Heart left ventricle (tissue), 13 donors: ENCODE measurements around the gene ACOXL.

Source experiments
- CTCF ChIP-seq, 12 donors: fragments of 200-600 bp; sonication (generic) in 4 of 12; IDR thresholded peaks; one replicate each; pipeline versions ENCODE4 v1.5.0 to v1.8.0; 2018 to 2022; ENCODE audit warnings: antibody characterized with exemption in 12 of 12, mild to moderate bottlenecking in 5 of 12
- POLR2A ChIP-seq, 2 donors: fragments of 450-650 bp; IDR thresholded peaks; one replicate each; pipeline ENCODE4 v1.6.1; 2017; ENCODE audit warnings: antibody characterized with exemption in 2 of 2, mild to moderate bottlenecking in 2 of 2, moderate library complexity in 2 of 2
- donor health status: ischemic (EF 13 %, LVEDD 7.1; RV severe dilation, severe dysfunction).
- donor health status: DM: no; HTN: yes; CAD: no.
- donor health status: DM: no; HTN: no; CAD: no.
- donor health status: ischemic (EF 25% LVEDD 6.9; RV normal size, moderate dysfunction).
- donor health status: ischemic (EF 25% LVEDD 5.7; RV mildly dilated, moderate dysfunction).
- donor health status: ischemic (EF 35%, LVEDD 5.7; RV mildly dilated, moderate dysfunction).
- donor health status: nonischemic (EF 11% LVEDD 7.7; RV severe dilation, severe dysfunction).
- donor health status: DM: yes; HTN: yes; CAD: no.
- donor health status: PGD.
- donor health status: ischemic (EF 29% LVEDD 5.4; RV normal size, mild dysfunction).
- donor health status: nonischemic (EF 23%, LVEDD 6.1; RV moderate dilation, normal function).

- no peak for TF ChIP-seq CTCF (IDR thresholded peaks at IDR 0.05)
- no peak for TF ChIP-seq POLR2A (IDR thresholded peaks at IDR 0.05)
Measured at GRCh38 chr2:110998311-110998710, 265.9 kb downstream of the ACOXL start.
